ENCODE results near the gene ITPA. TPM values are rescaled to one million over a fixed set of nuclear protein-coding genes. Genes with fewer than 3 reads are reported as not detected.
"Not testable (repeated sequence)": the region's sequence is repeated elsewhere in the genome, so short reads cannot be mapped to it uniquely, and the experiment has no call there.

Gene ITPA
- total and polyA plus RNA-seq, 5 donors from 2014 or later, result 51.1 to 97.1 (median 82.1) TPM

- no peak for DNase-seq
- peaks cover 2 to 12% (median 11%) of the 10 kb centered on the region in 4 donors for H3K4me1 Mint-ChIP-seq
- ATAC-seq (ENCODE audit: low read depth in 2 of 2), result no peak
- H3K27me3 Mint-ChIP-seq, result peaks cover 22% of the 10 kb centered on the region
- peaks cover 5% of the 10 kb centered on the region for H3K27me3 ChIP-seq (ENCODE audit: control insufficient read depth, insufficient read depth, low read length)
- no peaks in the 10 kb centered on the region for H3K36me3 ChIP-seq (ENCODE audit: control insufficient read depth, insufficient read depth, low read length)
- no peak overlapping the region for H3K27ac Mint-ChIP-seq
- no peaks in the 10 kb centered on the region for H3K36me3 Mint-ChIP-seq
- no peak overlapping the region for H3K27ac ChIP-seq (ENCODE audit: insufficient read depth, low read length, poor library complexity, severe bottlenecking)
- no peaks in the 10 kb centered on the region for H3K9me3 Mint-ChIP-seq
- H3K4me3 ChIP-seq (ENCODE audit: low read depth, low read length), result no peak overlapping the region
- H3K4me1 ChIP-seq (ENCODE audit: control insufficient read depth, insufficient read depth, low read length, poor library complexity, severe bottlenecking), result peaks cover 11% of the 10 kb centered on the region
- peak overlapping the region in 1 of 4 donors; percentile 75 for H3K4me3 Mint-ChIP-seq
- no peaks in the 10 kb centered on the region for H3K9me3 ChIP-seq (ENCODE audit: control insufficient read depth in 2 of 2, low read length in 2 of 2)
Observed at GRCh38 chr20:3177746-3178485, 31.4 kb upstream of the ITPA start.

- H3K27me3 ChIP-seq (ENCODE audit: control insufficient read depth, insufficient read depth, low read length), result no peaks in the 10 kb centered on the region
- no peak overlapping the region for H3K4me3 Mint-ChIP-seq
- no peak overlapping the region for H3K27ac ChIP-seq (ENCODE audit: insufficient read depth, low read length, poor library complexity, severe bottlenecking)
- no peak overlapping the region for H3K27ac Mint-ChIP-seq
- H3K4me1 ChIP-seq (ENCODE audit: control insufficient read depth, insufficient read depth, low read length, poor library complexity, severe bottlenecking), result no peaks in the 10 kb centered on the region
- H3K9me3 Mint-ChIP-seq, result no peaks in the 10 kb centered on the region
- DNase-seq, result no peak
- H3K36me3 ChIP-seq (ENCODE audit: control insufficient read depth, insufficient read depth, low read length), result no peaks in the 10 kb centered on the region
- H3K9me3 ChIP-seq (ENCODE audit: control insufficient read depth in 2 of 2, low read length in 2 of 2), result no peaks in the 10 kb centered on the region
- peaks cover 4% of the 10 kb centered on the region for H3K27me3 Mint-ChIP-seq
- H3K4me1 Mint-ChIP-seq, result peaks cover 2 to 9% (median 3%) of the 10 kb centered on the region in 4 donors
- H3K36me3 Mint-ChIP-seq, result no peaks in the 10 kb centered on the region
- no peak overlapping the region for H3K4me3 ChIP-seq (ENCODE audit: low read depth, low read length)
- ATAC-seq (ENCODE audit: low read depth in 2 of 2), result no peak
Observed at GRCh38 chr20:3180319-3180718, 29.0 kb upstream of the ITPA start.

- ATAC-seq (ENCODE audit: low read depth in 2 of 2) (no peak), DNase-seq (no peak)
- H3K27me3 Mint-ChIP-seq, result no peaks in the 10 kb centered on the region
- no peaks in the 10 kb centered on the region for H3K9me3 Mint-ChIP-seq
- no peaks in the 10 kb centered on the region for H3K4me1 ChIP-seq (ENCODE audit: control insufficient read depth, insufficient read depth, low read length, poor library complexity, severe bottlenecking)
- no peaks in the 10 kb centered on the region for H3K9me3 ChIP-seq (ENCODE audit: control insufficient read depth in 2 of 2, low read length in 2 of 2)
- H3K27me3 ChIP-seq (ENCODE audit: control insufficient read depth, insufficient read depth, low read length), result no peaks in the 10 kb centered on the region
- H3K4me1 Mint-ChIP-seq, result peaks cover 0 to 5% (median 3%) of the 10 kb centered on the region in 4 donors
- H3K4me3 ChIP-seq (ENCODE audit: low read depth, low read length), result no peak overlapping the region
- H3K27ac Mint-ChIP-seq, result no peak overlapping the region
- H3K36me3 Mint-ChIP-seq, result no peaks in the 10 kb centered on the region
- no peak overlapping the region for H3K4me3 Mint-ChIP-seq
- H3K27ac ChIP-seq (ENCODE audit: insufficient read depth, low read length, poor library complexity, severe bottlenecking), result no peak overlapping the region
- H3K36me3 ChIP-seq (ENCODE audit: control insufficient read depth, insufficient read depth, low read length), result no peaks in the 10 kb centered on the region
Observed at GRCh38 chr20:3181270-3181669, 28.0 kb upstream of the ITPA start.

DNA sequence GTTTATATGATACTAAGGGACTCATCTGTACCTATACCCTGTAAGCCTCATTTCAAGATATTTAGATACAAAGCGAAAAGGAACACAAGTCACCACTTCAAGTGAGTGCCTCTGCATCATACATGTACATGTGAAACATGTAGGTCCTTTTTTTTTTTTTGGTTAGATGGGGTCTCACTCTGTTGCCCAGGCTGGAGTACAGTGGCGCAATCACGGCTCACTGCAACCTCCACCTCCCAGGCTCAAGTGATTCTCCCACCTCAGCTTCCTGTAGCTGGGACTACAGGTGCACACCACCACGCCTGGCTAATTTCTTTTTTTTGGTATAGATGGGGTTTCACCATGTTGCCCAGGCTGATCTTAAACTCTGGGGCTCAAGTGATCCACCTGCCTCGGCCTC is 26.9 kb upstream of the ITPA start:
- H3K9me3 ChIP-seq (ENCODE audit: control insufficient read depth in 2 of 2, low read length in 2 of 2); H3K4me3 ChIP-seq (ENCODE audit: low read depth, low read length); H3K27ac Mint-ChIP-seq; H3K27me3 ChIP-seq (ENCODE audit: control insufficient read depth, insufficient read depth, low read length); H3K36me3 Mint-ChIP-seq; H3K27me3 Mint-ChIP-seq; H3K36me3 ChIP-seq (ENCODE audit: control insufficient read depth, insufficient read depth, low read length); H3K4me3 Mint-ChIP-seq; H3K9me3 Mint-ChIP-seq; ATAC-seq (ENCODE audit: low read depth in 2 of 2); H3K4me1 Mint-ChIP-seq; H3K4me1 ChIP-seq (ENCODE audit: control insufficient read depth, insufficient read depth, low read length, poor library complexity, severe bottlenecking); DNase-seq; H3K27ac ChIP-seq (ENCODE audit: insufficient read depth, low read length, poor library complexity, severe bottlenecking): not testable (repeated sequence)

DNA sequence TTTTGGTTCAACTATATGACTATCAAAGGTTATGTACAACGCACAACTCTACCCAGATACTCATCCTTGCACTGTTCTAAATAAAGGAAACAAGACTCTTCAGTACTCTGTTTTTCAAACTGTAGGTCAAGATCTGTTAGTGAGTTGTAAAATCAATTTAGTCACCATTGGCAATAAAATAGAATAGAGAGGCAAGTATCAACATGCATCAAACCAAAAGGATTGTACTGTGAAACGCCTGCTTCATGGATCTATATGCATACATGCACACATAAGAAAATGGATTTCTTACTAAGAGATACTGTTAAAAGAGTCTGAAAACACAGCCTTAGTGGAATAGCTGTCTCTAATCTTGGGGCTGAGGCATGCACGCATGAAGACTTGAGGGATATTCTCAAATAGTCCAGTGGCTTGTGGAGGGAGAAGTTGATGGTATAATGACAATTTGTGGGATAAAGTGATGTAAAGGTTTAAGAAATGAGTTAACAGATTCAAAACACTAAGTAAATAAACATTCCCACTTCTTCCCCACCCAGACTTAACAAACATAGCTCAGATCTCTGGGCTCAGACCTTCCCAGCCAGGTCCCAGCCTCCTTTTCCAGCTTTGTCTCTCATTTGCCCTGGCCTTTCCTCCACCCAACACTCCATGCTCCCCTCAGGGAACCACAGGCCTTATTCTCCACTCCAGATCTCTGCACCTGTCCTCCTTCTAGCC is 25.2 kb upstream of the ITPA start:
- DNase-seq (no peak), ATAC-seq (ENCODE audit: low read depth in 2 of 2) (no peak)
- H3K27me3 Mint-ChIP-seq, result no peaks in the 10 kb centered on the region
- H3K27ac Mint-ChIP-seq, result peak overlapping the region in 1 of 3 donors; percentile 67
- H3K27ac ChIP-seq (ENCODE audit: insufficient read depth, low read length, poor library complexity, severe bottlenecking), result no peak overlapping the region
- peaks cover under 1% of the 10 kb centered on the region for H3K36me3 Mint-ChIP-seq
- no peaks in the 10 kb centered on the region for H3K9me3 ChIP-seq (ENCODE audit: control insufficient read depth in 2 of 2, low read length in 2 of 2)
- no peaks in the 10 kb centered on the region for H3K36me3 ChIP-seq (ENCODE audit: control insufficient read depth, insufficient read depth, low read length)
- H3K4me1 ChIP-seq (ENCODE audit: control insufficient read depth, insufficient read depth, low read length, poor library complexity, severe bottlenecking), result no peaks in the 10 kb centered on the region
- H3K4me3 Mint-ChIP-seq, result no peak overlapping the region
- H3K27me3 ChIP-seq (ENCODE audit: control insufficient read depth, insufficient read depth, low read length), result no peaks in the 10 kb centered on the region
- peaks cover 0 to 5% (median 1%) of the 10 kb centered on the region in 4 donors for H3K4me1 Mint-ChIP-seq
- H3K9me3 Mint-ChIP-seq, result no peaks in the 10 kb centered on the region
- H3K4me3 ChIP-seq (ENCODE audit: low read depth, low read length), result no peak overlapping the region

GRCh38 chr20:3187861-3188260 is 21.4 kb upstream of the ITPA start:
- H3K27ac Mint-ChIP-seq, result not testable (repeated sequence)
- H3K36me3 Mint-ChIP-seq, result peaks cover 34% of the 10 kb centered on the region

GRCh38 chr20:3188823-3189413 is 20.4 kb upstream of the ITPA start:
- Mint-ChIP-seq H3K4me3 (no peak overlapping the region), H3K4me1 (peaks cover 0 to 3% (median 2%) of the 10 kb centered on the region in 4 donors), H3K36me3 (peaks cover 35% of the 10 kb centered on the region), H3K27ac (peak overlapping the region in 1 of 3 donors; percentile 86), H3K9me3 (peaks cover 0 to 1% (median 0%) of the 10 kb centered on the region in 7 donors), H3K27me3 (no peaks in the 10 kb centered on the region)
- Histone ChIP-seq H3K27me3 (ENCODE audit: control insufficient read depth, insufficient read depth, low read length) (no peaks in the 10 kb centered on the region), H3K4me3 (ENCODE audit: low read depth, low read length) (no peak overlapping the region), H3K4me1 (ENCODE audit: control insufficient read depth, insufficient read depth, low read length, poor library complexity, severe bottlenecking) (no peaks in the 10 kb centered on the region), H3K36me3 (ENCODE audit: control insufficient read depth, insufficient read depth, low read length) (peaks cover 36% of the 10 kb centered on the region), H3K9me3 (ENCODE audit: control insufficient read depth in 2 of 2, low read length in 2 of 2) (no peaks in the 10 kb centered on the region), H3K27ac (ENCODE audit: insufficient read depth, low read length, poor library complexity, severe bottlenecking) (no peak overlapping the region)
- ATAC-seq (ENCODE audit: low read depth in 2 of 2) (no peak), DNase-seq (no peak)

More at GRCh38 chr20:3187861-3188260, 21.4 kb upstream of the ITPA start:
- H3K27ac ChIP-seq (ENCODE audit: insufficient read depth, low read length, poor library complexity, severe bottlenecking); H3K4me1 ChIP-seq (ENCODE audit: control insufficient read depth, insufficient read depth, low read length, poor library complexity, severe bottlenecking); DNase-seq; H3K9me3 Mint-ChIP-seq; H3K27me3 Mint-ChIP-seq; H3K9me3 ChIP-seq (ENCODE audit: control insufficient read depth in 2 of 2, low read length in 2 of 2); H3K27me3 ChIP-seq (ENCODE audit: control insufficient read depth, insufficient read depth, low read length); H3K4me3 ChIP-seq (ENCODE audit: low read depth, low read length); H3K4me1 Mint-ChIP-seq; ATAC-seq (ENCODE audit: low read depth in 2 of 2); H3K4me3 Mint-ChIP-seq: not testable (repeated sequence)
- H3K36me3 ChIP-seq (ENCODE audit: control insufficient read depth, insufficient read depth, low read length), result peaks cover 27% of the 10 kb centered on the region
